Measurements from ENCODE around the gene SLC6A19. TPM values are rescaled to one million over a fixed set of nuclear protein-coding genes. Genes with fewer than 3 reads are reported as not detected.

The SLC6A19 gene
- total and polyA plus RNA-seq, 12 donors = 0.11 TPM; not detected in 11

DNA sequence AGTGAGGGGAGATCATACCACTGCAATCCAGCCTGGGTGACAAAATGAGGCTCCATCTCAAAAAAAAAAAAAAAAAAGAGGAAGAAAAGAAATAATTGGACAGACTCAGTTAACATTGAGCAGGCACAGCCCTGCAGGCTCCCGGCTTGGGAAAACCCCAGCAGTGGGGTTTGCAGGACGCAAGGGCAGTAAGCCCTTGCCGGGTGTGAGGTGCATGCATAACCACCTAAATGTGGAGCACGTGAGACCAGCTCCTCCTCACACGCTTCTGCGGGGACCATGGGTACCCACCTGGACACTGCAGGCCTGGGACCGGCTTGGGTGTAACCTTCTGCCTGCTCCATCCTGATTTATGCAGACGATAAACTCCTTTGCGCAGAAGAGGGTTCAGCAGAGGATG is 19.0 kb downstream of the SLC6A19 start:
- Histone ChIP-seq H3K4me3 (no peak overlapping the region), H3K4me1 (no peaks in the 10 kb centered on the region), H3K27ac (no peak overlapping the region), H3K36me3 (no peaks in the 10 kb centered on the region), H3K9me3 (peaks cover 0 to 10% (median 0%) of the 10 kb centered on the region in 11 donors), H3K27me3 (peaks cover 0 to 17% (median 0%) of the 10 kb centered on the region in 7 donors)
- TF ChIP-seq, protein P1, sequence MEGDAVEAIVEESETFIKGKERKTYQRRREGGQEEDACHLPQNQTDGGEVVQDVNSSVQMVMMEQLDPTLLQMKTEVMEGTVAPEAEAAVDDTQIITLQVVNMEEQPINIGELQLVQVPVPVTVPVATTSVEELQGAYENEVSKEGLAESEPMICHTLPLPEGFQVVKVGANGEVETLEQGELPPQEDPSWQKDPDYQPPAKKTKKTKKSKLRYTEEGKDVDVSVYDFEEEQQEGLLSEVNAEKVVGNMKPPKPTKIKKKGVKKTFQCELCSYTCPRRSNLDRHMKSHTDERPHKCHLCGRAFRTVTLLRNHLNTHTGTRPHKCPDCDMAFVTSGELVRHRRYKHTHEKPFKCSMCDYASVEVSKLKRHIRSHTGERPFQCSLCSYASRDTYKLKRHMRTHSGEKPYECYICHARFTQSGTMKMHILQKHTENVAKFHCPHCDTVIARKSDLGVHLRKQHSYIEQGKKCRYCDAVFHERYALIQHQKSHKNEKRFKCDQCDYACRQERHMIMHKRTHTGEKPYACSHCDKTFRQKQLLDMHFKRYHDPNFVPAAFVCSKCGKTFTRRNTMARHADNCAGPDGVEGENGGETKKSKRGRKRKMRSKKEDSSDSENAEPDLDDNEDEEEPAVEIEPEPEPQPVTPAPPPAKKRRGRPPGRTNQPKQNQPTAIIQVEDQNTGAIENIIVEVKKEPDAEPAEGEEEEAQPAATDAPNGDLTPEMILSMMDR (IDR thresholded peaks at IDR 0.05) = no peak
- WGBS, 2 donors = 87 to 90% methylated on average over 9 of the region's 9 CpGs
- DNase-seq (no peak), ATAC-seq (no peak)
- intact Hi-C loops (cut with DNase I) = no loop called here

DNA sequence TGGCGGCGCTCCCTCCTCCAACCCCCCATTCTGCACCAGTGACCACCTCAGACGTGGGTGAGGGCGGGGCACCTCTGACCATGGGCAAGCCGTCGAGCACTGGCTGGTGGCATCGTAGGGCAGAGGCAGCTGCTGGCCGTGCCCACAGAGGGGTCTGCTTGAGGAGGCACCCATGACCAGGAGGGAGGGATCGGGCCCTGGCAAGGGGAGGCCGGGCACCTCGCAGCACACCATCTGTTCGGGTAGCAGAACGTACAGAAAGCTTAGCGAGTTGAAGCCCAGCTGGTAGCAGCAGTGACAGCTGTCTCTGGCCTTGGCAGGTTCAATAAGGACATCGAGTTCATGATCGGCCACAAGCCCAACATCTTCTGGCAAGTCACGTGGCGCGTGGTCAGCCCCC is 19.4 kb downstream of the SLC6A19 start:
- DNase-seq = no peak
- Histone ChIP-seq H3K4me1 (no peaks in the 10 kb centered on the region), H3K27me3 (peaks cover 0 to 17% (median 0%) of the 10 kb centered on the region in 7 donors), H3K9me3 (peaks cover 0 to 5% (median 0%) of the 10 kb centered on the region in 11 donors), H3K36me3 (no peaks in the 10 kb centered on the region), H3K4me3 (no peak overlapping the region), H3K27ac (no peak overlapping the region)
- TF ChIP-seq, protein P1 (IDR thresholded peaks at IDR 0.05) = no peak
- intact Hi-C loops (cut with DNase I) = no loop called here
- WGBS, 2 donors = 86 to 87% methylated on average over 19 of the region's 19 CpGs
- no peak for ATAC-seq

DNA sequence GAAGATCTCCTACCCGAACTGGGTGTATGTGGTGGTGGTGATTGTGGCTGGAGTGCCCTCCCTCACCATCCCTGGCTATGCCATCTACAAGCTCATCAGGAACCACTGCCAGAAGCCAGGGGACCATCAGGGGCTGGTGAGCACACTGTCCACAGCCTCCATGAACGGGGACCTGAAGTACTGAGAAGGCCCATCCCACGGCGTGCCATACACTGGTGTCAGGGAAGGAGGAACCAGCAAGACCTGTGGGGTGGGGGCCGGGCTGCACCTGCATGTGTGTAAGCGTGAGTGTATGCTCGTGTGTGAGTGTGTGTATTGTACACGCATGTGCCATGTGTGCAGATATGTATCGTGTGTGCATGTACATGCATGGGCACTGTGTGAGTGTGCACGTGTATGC is 20.3 kb downstream of the SLC6A19 start:
- intact Hi-C loops (cut with DNase I) = no loop called here
- no peaks in the 10 kb centered on the region for H3K9me3 ChIP-seq
- DNase-seq = no peak
- H3K27me3 ChIP-seq = peaks cover 0 to 17% (median 0%) of the 10 kb centered on the region in 7 donors
- no peak overlapping the region for H3K4me3 ChIP-seq
- TF ChIP-seq, protein P1 (IDR thresholded peaks at IDR 0.05) = no peak
- H3K4me1 ChIP-seq = no peaks in the 10 kb centered on the region
- 90% methylated on average over 10 of the region's 10 CpGs for WGBS, 2 donors
- ATAC-seq = no peak
- no peaks in the 10 kb centered on the region for H3K36me3 ChIP-seq
- H3K27ac ChIP-seq = no peak overlapping the region

DNA sequence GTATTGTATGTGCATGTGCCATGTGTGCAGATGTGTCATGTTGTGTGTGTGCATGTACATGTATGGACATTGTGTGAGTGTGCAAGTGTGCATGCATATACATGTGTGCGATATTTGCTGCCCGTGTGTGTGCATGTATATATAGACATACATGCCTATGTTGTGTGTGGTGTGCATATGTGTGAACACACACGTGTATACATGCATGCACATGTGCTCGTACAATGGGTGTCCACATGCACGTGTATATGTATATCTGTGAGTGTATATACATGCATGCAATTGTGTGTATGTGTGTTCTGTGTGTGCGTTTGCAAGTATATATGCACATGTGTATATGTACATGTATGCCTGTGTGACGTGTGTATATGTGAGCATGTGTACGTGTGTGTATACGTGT is 20.8 kb downstream of the SLC6A19 start:
- 93 to 94% methylated on average over 9 of the region's 9 CpGs for WGBS, 2 donors
- Histone ChIP-seq H3K9me3 (no peaks in the 10 kb centered on the region), H3K4me1 (no peaks in the 10 kb centered on the region), H3K27me3 (peaks cover 0 to 17% (median 0%) of the 10 kb centered on the region in 7 donors), H3K27ac (no peak overlapping the region), H3K36me3 (no peaks in the 10 kb centered on the region), H3K4me3 (no peak overlapping the region)
- DNase-seq (no peak), ATAC-seq (no peak)
- TF ChIP-seq, protein P1 (IDR thresholded peaks at IDR 0.05) = no peak
- intact Hi-C loops (cut with DNase I) = no loop called here
